ENCODE results near the gene NACC1. TPM values are rescaled to one million over a fixed set of nuclear protein-coding genes. Genes with fewer than 3 reads are reported as not detected.
"Not testable (repeated sequence)": the region's sequence is repeated elsewhere in the genome, so short reads cannot be mapped to it uniquely, and the experiment has no call there.

NACC1 gene
- total RNA-seq, 1 donor from 2014 or later = 36.2 TPM

DNA sequence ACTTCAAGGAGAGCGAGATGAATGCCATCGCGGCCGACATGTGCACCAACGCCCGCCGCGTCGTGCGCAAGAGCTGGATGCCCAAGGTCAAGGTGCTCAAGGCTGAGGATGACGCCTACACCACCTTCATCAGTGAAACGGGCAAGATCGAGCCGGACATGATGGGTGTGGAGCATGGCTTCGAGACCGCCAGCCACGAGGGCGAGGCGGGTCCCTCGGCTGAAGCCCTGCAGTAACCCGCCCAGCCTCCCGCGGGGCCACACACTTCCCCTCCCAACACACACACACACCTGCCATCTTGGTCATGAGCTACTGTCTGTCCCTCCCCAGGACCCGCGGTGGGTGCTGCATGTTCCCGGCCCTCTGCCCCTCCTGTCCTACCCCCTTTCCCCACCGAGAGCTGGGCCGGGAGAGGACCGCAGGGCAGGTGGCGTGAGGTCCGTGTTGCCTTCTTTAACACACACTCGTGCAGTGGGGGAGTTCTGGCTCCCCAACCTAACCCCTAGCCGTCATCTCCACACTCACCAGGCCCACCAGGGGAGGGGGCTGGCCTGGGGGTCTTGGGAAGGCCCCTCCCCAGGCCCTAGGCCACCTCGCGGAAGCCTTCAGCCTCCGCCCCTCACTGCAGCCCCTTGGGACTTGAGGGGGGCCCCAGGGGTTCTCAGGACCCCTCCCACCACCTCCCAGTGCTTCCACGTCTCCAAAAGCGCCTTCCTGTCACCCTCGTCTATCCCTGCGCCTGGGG is 20.3 kb downstream of the NACC1 start:
- no peak for DNase-seq (ENCODE audit: low read depth in 2 of 2)

DNA sequence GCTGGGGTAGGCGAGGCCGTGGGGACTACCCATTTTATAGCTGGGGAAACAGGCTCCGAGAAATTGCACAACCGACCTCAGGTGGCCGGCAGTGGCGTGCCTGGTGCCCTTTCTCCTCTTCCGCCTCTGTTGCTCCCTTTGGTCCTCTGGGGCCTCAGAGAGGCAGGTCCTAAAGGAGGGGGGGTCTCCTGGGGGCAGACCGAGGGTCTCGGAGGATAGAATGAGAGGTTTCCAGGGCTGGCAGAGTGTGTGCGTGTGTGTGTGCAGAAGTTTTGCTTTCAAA is 20.8 kb downstream of the NACC1 start:
- no peak for DNase-seq (ENCODE audit: low read depth in 2 of 2)

DNA sequence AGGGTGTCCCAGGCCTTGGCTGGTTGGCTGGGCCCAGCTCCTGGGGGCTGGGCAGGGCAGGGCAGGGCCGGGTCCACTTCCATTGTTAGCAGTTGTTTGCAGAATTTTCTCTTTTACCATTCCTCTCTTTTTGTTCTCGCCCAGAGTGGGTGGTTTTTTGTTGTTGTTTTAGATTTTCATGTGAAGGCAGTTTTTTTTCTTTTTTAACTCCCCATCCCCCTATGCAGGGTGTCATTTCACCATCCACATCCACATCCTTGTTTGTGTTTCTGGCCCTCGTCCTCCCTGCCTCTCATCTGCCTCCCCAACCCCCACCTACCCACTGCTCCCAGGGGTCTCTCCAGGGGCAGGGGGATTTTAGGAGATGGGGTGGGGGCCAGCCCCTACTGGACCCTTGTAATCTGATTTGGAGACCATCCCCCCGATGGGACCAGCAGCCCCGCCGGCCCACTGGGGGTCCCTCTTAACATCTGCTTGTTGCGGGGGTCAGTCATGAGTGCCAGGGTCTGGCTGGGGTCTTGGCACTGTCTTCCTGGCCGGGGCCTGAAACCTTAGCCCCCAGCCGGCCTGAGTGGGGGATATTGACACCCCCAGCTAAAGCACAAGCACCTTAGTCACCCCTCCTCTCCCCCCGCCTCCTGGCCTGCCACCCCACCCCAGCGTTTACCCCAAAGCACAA is 21.7 kb downstream of the NACC1 start:
- DNase-seq (ENCODE audit: low read depth in 2 of 2) = no peak

DNA sequence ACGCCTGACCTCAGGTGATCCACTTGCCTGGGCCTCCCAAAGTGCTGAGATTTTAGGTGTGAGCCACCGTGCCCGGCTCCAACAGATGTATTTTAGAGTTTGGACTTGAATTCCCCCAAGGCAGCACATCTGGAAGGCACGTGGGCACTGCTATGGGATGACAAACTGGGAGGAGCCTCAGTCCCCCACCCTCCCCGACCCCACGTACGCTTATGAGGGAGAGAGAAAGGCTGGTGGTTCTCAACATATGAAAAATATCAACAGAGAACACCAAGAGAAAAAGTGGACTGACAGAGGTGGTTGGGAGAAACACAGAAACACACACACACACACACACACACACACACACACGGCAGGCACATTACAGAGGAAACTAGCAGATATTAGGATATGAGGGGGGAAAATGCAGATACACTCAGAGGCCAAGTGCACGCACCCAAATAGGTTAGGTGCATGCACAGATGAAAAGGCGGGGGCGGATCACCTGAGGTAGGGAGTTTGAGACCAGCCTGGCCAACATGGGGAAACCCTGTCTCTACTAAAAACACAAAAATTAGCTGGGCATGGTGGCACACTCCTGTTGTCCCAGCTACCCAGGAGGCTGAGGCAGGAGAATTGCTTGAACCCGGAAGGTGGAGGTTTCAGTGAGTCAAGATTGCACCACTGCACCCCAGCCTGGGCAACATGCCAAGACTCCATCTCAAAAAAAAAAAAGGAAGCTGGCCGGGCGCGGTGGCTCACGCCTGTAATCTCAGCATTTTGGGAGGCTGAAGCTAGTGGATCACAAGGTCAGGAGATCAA is 28.9 kb downstream of the NACC1 start:
- peak in 1 of 2 donors; percentile 49 for DNase-seq (ENCODE audit: low read depth in 2 of 2)

DNA sequence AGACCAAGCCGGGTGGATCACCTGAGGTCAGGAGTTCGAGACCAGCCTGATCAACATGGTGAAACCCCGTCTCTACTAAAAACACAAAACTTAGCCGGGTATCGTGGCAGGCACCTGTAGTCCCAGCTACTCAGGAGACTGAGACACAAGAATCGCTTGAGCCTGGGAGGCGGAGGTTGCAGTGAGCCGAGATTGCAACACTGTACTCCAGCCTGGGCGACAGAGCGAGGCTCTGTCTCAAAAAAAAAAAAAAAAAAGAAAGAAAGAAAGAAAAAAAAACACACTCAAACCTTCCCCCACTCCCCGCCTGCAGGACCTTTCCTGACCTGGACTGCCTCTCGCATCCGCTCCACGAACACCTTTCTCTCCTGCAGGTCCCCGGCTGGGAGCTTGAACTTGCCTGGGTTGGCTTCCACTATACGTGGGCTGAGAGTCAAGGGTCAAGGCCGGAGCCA is 31.1 kb downstream of the NACC1 start:
- DNase-seq (ENCODE audit: low read depth in 2 of 2) = not testable (repeated sequence)

DNA sequence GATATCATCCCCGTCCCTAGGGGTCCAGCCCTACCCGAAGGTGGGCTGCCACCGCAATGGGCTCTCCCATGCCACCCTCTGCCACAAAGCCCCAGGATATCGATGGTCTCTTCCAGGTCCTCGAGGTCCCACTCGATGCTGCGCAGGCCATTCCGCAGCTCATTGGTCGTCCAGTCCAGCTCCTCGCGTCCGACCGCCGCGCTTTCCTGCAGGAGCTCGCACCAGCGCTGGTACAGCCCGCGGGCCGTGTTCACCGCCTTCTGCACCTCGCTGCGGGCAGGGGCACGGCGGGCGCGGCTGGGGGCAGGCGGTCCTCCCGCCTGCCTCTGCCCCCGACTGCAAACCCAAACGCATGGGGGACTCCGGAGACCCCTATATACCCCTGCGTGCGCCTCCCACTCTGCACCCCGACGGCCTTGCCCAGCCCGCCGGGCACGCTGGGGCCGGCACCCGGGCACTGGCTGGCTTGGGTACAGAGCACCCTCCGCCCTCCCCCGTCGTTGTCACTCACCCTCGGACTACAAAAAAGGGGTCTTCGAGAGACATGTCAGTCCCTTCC is 31.6 kb downstream of the NACC1 start:
- DNase-seq (ENCODE audit: low read depth in 2 of 2) = peak in 1 of 2 donors; percentile 66

DNA sequence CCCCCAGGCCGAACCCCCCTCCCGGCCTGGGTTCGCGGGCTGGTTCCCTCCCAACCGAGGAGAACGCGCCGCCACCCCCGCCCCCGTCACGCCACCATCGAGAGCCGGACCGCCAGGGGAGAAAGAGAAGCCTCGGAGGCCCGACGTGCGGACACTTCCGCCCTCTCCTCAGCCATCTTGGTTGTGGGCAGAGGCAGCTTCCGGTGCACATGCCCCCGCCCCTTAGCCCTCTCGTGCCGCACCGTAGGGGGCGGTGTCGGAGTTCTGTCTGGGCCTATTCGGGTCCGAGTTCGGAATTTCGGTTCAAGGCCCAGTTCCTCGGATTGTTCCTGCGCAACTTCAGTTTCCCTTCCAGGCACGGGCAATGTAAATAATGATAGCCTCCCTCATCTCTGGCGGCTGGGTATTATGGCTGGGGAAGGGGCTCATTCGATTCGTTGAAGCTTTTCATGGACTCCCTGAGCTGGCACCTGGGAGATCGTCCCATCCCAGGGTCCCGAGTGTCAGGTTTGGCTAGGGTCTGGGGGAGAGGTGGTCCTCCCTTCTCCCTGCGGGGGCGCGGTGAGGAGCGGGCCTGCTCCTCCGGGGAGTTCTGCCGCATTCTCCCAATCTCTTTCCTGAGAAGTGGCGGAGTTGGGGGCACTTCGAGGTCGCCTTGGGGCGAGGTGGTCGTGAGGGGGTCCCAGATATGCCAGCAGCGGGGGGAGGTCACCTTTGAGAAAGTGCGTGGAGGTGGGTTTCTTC is 32.3 kb downstream of the NACC1 start, which contains the start of the genes IER2 and STX10:
IER2 (plus strand) TSS at position 225 of the 744 bp plus-strand sequence. CDS start 2,776 bp downstream, outside the sequence.
STX10 (minus strand) TSS at position 189 of the 744 bp plus-strand sequence. CDS start 202 bp downstream, outside the sequence.
- peak; percentile 94 to 97 for DNase-seq (ENCODE audit: low read depth in 2 of 2)

DNA sequence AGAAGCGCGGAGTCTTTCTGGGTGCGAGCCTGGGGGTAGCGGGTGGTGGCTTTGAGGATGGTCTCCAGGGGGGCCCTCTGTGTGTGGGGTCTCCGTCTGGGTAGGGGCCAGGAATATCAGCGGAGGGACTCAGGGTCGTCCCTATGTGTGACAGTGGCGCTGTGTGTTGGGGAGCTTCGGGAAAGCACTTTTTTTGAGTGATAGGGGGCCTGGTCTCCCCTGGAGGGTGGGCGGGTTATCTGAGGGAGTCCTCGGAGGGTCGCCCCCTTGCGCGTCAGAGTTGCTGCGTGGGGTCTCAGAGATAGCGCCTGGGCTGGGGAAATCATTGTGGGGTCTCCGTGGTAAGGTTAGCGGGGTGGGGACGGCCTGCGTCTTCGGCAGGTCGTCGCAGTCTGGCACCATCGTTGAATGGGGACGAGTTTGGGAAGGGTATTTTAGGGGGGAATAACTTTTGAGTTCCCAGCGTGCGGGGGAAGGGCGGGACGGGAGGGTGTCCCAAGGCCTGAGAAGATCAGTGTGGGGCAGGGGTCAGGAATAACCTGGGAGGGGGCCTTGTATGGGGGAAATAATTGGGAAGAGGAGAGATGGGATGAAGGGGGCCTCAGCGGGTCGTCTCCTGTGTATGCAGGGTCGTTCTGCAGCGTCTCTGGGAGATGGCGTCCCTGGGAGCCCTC is 33.0 kb downstream of the NACC1 start:
- DNase-seq (ENCODE audit: low read depth in 2 of 2) = peak in 1 of 2 donors; percentile 19

DNA sequence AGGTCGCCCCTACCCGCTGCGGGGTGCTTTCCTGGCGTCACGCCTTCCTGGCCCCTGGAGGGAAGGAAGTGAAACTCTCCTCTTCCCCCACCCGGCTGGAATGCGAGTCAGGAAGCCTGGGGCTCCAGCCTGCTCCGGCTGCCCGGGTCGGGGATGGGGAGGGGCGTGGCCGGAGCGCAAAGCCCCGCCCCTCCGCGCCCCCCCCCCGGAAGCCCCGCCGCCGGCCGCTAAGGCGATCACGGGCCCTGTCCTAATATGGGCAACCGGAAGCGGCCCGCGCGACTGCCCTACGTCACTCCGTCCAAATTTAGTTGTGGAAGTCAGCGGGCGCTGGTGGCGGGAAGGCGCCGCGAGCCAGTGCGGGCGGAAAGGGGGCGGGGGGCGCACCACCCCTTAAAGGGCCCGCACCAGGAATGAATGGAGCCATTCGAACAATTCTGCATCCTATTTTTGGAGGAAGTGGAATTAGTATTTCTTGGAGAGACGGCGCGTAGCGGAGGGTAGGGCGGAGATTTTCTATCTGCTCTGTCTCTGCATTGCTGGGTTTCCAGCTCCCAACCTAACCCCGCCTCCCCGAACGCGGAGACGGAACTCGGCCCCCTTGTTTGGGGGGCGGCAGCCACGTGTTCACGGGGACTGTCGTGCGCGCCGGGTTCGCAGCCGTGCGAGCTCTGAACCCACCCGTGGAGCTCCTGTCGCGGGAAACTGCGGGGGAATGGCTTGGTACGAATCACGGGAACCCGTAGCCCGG is 33.7 kb downstream of the NACC1 start:
- peak; percentile 93 to 98 for DNase-seq (ENCODE audit: low read depth in 2 of 2)

DNA sequence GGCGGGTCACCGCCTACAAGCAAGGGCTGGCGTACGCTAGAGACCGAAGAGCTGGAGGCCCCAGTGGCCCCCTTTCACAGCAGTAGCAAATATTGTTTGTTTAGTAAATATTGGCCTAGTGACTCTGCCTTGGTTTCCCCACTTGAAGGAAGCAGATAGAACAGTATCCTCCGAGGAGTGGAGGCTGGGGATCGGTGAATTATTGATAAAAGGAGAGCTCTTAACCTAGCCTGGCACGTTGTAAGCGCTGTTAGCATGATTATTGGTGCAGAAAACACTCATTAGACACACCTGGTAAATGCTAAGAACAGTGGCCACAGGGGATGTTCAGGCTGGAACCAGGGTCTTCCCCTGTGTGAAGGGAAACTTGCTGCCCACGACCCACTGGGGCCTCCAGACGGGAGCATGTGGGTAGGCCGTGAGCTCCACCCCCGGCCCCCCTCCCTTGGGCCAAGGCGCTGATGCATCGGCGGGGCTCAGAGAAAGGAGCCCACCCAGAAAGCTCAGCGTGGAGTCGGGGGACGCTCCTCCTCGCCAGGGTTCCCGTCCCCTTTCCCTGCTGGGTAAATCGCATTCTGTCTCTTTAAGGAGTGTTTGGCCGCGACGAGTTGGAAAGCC is 34.4 kb downstream of the NACC1 start:
- no peak for DNase-seq (ENCODE audit: low read depth in 2 of 2)

DNA sequence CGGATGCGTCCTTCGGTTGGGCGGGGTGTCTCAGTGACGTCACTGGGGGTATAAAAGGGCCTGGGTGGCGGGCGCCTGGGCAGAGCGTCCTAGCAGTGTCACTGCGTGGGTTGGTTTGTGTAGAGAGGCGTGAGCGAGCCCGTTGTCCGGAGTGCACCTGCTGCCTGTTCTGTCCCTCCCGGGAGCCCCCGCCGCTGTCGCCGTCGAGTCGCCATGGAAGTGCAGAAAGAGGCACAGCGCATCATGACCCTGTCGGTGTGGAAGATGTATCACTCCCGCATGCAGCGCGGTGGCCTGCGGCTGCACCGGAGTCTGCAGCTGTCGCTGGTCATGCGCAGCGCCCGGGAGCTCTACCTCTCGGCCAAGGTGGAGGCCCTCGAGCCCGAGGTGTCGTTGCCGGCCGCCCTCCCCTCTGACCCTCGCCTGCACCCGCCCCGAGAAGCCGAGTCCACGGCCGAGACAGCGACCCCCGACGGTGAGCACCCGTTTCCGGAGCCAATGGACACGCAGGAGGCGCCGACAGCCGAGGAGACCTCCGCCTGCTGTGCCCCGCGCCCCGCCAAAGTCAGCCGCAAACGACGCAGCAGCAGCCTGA is 35.0 kb downstream of the NACC1 start:
- DNase-seq (ENCODE audit: low read depth in 2 of 2) = peak; percentile 90 to 94

DNA sequence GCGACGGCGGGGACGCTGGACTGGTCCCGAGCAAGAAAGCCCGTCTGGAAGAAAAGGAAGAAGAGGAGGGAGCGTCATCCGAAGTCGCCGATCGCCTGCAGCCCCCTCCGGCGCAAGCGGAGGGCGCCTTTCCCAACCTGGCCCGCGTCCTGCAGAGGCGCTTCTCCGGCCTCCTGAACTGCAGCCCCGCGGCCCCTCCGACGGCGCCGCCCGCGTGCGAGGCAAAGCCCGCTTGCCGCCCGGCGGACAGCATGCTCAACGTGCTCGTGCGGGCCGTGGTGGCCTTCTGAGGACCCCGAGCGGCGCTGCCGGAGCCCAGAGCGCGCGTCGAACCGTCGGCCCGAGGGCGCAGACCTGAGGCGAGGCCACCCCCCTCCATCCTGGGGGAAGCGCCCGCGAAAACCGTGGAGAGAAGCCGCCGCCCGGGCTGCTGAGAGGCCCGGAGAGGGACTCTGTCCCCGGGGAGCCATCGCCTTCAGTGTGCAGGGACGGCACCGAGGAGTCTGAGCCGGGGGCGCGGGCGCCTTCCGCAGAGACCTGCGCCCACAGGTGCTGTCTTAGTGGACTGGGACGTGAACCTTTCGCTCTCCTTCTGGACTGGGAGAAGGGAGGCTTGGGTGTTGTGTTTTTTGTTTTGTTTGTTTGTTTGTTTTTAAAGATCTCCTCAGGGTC is 35.6 kb downstream of the NACC1 start:
- DNase-seq (ENCODE audit: low read depth in 2 of 2) = peak in 1 of 2 donors; percentile 55

DNA sequence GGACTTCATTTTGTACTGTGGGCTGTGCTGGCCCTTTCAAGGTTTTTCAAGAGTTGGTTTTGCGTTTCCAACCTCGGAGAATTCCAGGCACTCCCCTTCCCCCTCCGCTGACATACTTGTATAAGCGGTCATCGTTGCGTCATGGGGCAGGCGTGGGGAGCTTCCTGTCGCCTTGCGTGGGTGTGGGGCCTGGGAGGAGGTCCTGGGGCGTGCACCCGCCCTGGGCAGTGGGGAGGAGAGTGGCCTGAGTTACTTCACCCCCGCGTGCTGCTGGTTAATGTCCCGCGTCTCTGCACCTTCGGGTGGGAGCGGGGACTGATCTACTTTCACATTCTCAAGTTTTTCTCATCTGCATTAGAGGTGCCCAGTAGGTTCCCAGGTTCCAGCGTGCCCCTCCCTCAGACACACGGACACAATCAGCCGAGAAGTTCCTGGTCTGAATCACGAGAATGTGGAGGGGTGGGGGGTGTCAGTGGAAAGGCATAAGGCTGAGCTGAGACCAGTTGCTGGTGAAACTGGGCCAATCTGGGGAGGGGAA is 36.2 kb downstream of the NACC1 start:
- peak; percentile 73 to 92 for DNase-seq (ENCODE audit: low read depth in 2 of 2)

DNA sequence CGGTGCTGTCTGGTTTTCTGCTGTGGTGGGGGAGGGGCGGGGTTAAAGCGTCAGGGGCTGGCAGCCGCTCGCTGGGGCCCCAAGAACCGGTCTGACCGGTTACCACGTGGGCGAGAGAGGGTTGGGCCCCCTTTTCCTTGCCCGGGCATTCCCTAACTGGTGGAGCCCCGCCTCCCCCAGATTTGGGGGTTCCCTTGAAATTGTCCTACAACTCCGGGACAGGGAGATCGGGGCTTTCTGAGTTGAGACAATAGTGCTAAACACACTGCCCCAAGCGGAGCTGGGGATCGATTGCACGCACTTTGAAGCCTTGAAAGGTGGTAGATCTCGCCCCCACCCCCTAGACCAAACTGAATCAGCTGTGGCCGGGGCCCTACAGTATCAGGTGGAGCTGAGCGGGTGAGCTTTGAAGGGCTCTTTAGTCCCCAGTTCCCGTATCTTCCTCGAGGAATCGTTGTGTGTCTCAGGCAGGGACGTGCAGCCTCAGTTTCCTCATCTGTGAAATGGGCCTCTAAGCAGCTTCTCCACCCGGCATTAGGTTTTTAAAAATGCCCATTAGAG is 36.9 kb downstream of the NACC1 start:
- DNase-seq (ENCODE audit: low read depth in 2 of 2) = peak; percentile 54 to 71

DNA sequence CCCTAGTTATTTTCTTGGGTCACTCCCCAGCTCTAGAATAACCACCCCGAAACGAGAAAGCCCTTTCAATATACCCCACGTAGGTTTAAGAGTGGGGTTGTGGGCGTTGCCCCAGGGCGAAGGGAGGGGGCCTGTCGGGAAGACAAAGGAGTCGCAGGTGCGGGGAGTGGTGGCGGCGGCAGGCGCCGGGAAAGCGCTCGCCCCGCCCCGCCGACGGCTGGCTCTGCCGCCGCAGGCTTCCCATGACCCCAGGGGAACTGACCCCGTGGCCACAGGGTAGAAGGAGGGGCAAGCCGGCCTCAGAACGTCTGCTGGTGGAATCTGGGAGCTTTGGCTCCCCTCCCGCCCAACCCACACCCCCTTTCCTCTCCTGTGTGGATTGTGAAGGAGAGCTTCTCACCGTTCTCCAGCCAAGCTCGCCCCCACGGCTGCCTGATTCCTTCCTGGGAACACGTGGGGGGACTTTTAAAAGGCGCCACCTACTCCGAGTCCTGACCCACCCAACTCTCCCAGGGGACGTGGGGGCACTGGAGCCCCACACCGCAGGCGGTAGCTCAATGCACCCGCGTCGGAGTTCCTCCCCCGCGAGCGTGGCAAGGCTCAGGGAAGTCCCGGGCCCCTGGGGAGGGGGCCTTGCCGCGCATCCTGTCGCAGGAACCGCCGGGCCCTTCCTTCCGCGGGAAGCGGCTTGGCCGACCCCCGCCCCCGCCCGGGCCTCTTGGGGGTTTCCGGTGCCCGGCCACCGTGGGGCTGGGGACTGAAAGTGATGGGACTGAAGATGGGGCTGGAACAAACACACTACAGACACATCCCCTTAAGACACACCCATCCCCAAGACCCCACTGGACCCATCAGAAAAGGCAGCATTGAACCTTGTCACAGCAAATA is 37.7 kb downstream of the NACC1 start:
- DNase-seq (ENCODE audit: low read depth in 2 of 2) = peak; percentile 62 to 78

DNA sequence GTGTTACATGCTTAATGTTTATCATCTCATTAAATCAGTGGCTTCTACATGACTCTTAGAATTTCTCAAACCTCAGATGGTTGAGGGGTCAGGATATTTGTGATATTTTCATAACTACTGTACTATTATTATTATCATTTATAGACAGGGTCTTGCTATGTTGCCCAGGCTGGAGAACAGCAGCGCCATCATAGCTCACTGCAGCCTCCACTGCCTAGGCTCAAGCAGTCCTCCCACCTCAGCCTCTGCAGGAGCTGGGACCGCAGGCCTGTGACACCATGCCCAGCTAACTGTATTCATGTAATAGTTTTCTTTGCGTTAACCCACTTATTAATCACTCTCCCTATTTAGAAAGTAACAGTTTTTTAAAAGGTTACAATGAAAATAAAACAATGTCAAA is 41.6 kb downstream of the NACC1 start:
- DNase-seq (ENCODE audit: low read depth in 2 of 2) = no peak

DNA sequence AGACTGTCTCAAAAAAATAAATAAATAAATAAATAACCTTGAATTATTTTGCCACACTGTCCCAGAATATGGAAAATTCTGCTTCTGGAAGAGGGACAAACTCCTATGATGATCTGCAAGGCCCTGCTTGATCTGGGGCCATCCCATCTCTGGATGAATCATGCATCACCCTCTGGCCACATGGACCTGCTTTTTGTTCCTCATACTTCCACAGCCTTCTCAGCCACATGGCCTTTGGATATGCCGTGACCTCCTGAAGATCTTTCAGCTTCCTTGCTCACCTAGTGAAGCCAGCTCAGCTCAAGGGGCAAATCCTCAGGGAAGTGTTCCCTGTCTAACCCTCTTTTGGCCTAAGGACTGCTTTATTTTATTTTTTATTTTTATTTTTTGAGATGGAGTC is 42.5 kb downstream of the NACC1 start:
- no peak for DNase-seq (ENCODE audit: low read depth in 2 of 2)
